SK-N-SH treated with all-trans-retinoic acid at 6 μM for 48 hours (cell line): Measurements from ENCODE around the gene ZC2HC1C.
A peak's percentile ranks its signal among the peaks of the same experiment; 100 is the strongest.

Source experiments
- ATAC-seq: fragments of 200-7000 bp; cut with Tn5 transposase; 3 replicates; pipeline ENCODE4 v1.9.1; 2020; ENCODE audit warnings: mild to moderate bottlenecking, moderate library complexity
- ARNTL ChIP-seq: fragments of 450-650 bp; formaldehyde crosslinking; IDR thresholded peaks from 2 replicates; pipeline ENCODE4 v1.5.0; 2020; ENCODE audit warnings: low read depth, mild to moderate bottlenecking, moderate library complexity, borderline replicate concordance
- BACH2 ChIP-seq: fragments of 250-450 bp; sonication (Bioruptor Pico); IDR thresholded peaks from 2 replicates; pipeline ENCODE4 v1.9.0; 2021; ENCODE audit warnings: mild to moderate bottlenecking, borderline replicate concordance
- CSDC2 ChIP-seq: fragments of 250-450 bp; sonication (Bioruptor Pico); IDR thresholded peaks from 2 replicates; pipeline ENCODE4 v1.5.0; 2020; ENCODE audit warnings: mild to moderate bottlenecking, moderate library complexity
- GLIS3 ChIP-seq: fragments of 250-450 bp; sonication (Bioruptor Pico); IDR thresholded peaks from 2 replicates; pipeline ENCODE4 v1.5.0; 2020; ENCODE audit warnings: mild to moderate bottlenecking, moderate library complexity
- ISL1 ChIP-seq: fragments of 250-450 bp; sonication (Bioruptor Pico); IDR thresholded peaks from 2 replicates; pipeline ENCODE4 v2.1.2; 2022; ENCODE audit warnings: mild to moderate bottlenecking, moderate library complexity
- PATZ1 ChIP-seq: fragments of 250-450 bp; sonication (Bioruptor Pico); IDR thresholded peaks from 2 replicates; pipeline ENCODE4 v1.8.0; 2020; ENCODE audit warnings: mild to moderate bottlenecking, moderate library complexity, borderline replicate concordance
- POU6F1 ChIP-seq: fragments of 250-450 bp; sonication (Bioruptor Pico); IDR thresholded peaks from 2 replicates; pipeline ENCODE4 v1.8.0; 2021; ENCODE audit warnings: low read depth, mild to moderate bottlenecking, moderate library complexity, borderline replicate concordance
- PPARA ChIP-seq: fragments of 250-450 bp; sonication (Bioruptor Pico); IDR thresholded peaks from 2 replicates; pipeline ENCODE4 v1.5.0; 2020; ENCODE audit warnings: mild to moderate bottlenecking, borderline replicate concordance
- SNAI2 ChIP-seq: fragments of 250-450 bp; sonication (Bioruptor Pico); IDR thresholded peaks from 2 replicates; pipeline ENCODE4 v1.5.0; 2020; ENCODE audit warnings: mild to moderate bottlenecking, moderate library complexity
- TOX ChIP-seq: fragments of 250-450 bp; sonication (Bioruptor Pico); IDR thresholded peaks from 2 replicates; pipeline ENCODE4 v1.8.0; 2021; ENCODE audit warnings: mild to moderate bottlenecking, moderate library complexity, borderline replicate concordance
- TSHZ2 ChIP-seq: fragments of 250-450 bp; sonication (Bioruptor Pico); IDR thresholded peaks from 2 replicates; pipeline ENCODE4 v1.5.0; 2020; ENCODE audit warnings: mild to moderate bottlenecking, moderate library complexity
- ZC3H10 ChIP-seq: fragments of 250-450 bp; sonication (Bioruptor Pico); IDR thresholded peaks from 2 replicates; pipeline ENCODE4 v1.5.1; 2021; ENCODE audit warnings: mild to moderate bottlenecking, moderate library complexity
- ZFP3 ChIP-seq: fragments of 250-450 bp; sonication (Bioruptor Pico); IDR thresholded peaks from 2 replicates; pipeline ENCODE4 v1.5.0; 2020; ENCODE audit warnings: mild to moderate bottlenecking, moderate library complexity
- ZFP30 ChIP-seq: fragments of 450-650 bp; formaldehyde crosslinking; IDR thresholded peaks from 2 replicates; pipeline ENCODE4 v1.5.0; 2022; ENCODE audit warnings: mild to moderate bottlenecking, moderate library complexity
- ZNF565 ChIP-seq: fragments of 450-650 bp; formaldehyde crosslinking; conservative IDR thresholded peaks from 2 replicates; pipeline ENCODE4 v1.5.0; 2020; ENCODE audit warnings: low read depth, mild to moderate bottlenecking, moderate library complexity
- ZNF8 ChIP-seq: fragments of 450-650 bp; formaldehyde crosslinking; IDR thresholded peaks from 2 replicates; pipeline ENCODE4 v1.5.0; 2020; ENCODE audit warnings: mild to moderate bottlenecking, moderate library complexity
- TF ChIP-seq, protein P1 (sequence below): fragments of 250-450 bp; sonication (Bioruptor Pico); IDR thresholded peaks from 2 replicates; pipeline ENCODE4 v1.5.1; 2020; ENCODE audit warnings: low read depth, mild to moderate bottlenecking, moderate library complexity
- TF ChIP-seq, protein P2 (sequence below): fragments of 250-450 bp; sonication (Bioruptor Pico); IDR thresholded peaks from 2 replicates; pipeline ENCODE4 v1.5.1; 2021; ENCODE audit warnings: mild to moderate bottlenecking, moderate library complexity

The ZC2HC1C gene

DNA sequence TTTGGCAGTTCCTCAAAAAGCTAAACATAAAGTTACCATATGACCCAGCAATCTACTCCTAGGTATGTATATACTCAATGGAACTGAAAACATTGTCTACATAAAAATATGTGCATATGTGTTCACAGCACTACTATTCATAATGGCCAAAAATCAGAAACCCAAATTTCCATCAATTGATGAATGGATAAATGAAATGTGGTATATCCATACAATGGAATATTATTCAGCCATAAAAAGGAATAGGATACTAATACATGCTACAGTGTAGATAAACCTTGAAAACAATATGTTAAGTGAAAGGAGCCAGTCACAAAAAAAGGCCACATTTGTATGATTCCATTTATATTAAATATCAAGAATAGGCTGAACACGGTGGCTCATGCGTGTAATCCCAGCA is 9.0 kb upstream of the ZC2HC1C start:
- TF ChIP-seq ZNF8 (CRISPR knock-in tag) (peak; percentile 100), POU6F1 (CRISPR knock-in tag) (no peak)
- ATAC-seq, result no peak

DNA sequence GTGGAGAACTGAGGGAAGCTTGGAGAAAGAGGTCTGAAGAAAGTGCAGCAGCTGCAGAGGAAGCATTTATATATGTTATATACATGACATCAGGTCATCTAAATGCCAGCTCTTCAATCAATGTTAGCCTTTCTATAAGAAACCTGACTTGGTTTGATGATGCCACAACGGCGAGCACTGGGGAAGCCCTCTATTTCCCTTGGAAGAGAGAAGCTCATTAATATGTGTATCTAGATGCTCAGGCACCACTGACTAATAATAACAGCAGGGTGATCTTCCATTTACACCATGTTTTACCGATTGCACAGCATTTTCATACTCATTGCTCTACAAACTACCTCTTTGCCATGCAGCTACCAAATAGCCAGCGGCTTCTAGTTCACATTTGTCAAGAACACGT is 6.4 kb upstream of the ZC2HC1C start:
- TF ChIP-seq ZNF8 (CRISPR knock-in tag), result no peak
- TF ChIP-seq, protein P1, sequence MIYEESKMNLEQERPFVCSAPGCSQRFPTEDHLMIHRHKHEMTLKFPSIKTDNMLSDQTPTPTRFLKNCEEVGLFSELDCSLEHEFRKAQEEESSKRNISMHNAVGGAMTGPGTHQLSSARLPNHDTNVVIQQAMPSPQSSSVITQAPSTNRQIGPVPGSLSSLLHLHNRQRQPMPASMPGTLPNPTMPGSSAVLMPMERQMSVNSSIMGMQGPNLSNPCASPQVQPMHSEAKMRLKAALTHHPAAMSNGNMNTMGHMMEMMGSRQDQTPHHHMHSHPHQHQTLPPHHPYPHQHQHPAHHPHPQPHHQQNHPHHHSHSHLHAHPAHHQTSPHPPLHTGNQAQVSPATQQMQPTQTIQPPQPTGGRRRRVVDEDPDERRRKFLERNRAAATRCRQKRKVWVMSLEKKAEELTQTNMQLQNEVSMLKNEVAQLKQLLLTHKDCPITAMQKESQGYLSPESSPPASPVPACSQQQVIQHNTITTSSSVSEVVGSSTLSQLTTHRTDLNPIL (CRISPR knock-in tag), result no peak
- no peak for TF ChIP-seq GLIS3
- ATAC-seq, result peak; percentile 14

DNA sequence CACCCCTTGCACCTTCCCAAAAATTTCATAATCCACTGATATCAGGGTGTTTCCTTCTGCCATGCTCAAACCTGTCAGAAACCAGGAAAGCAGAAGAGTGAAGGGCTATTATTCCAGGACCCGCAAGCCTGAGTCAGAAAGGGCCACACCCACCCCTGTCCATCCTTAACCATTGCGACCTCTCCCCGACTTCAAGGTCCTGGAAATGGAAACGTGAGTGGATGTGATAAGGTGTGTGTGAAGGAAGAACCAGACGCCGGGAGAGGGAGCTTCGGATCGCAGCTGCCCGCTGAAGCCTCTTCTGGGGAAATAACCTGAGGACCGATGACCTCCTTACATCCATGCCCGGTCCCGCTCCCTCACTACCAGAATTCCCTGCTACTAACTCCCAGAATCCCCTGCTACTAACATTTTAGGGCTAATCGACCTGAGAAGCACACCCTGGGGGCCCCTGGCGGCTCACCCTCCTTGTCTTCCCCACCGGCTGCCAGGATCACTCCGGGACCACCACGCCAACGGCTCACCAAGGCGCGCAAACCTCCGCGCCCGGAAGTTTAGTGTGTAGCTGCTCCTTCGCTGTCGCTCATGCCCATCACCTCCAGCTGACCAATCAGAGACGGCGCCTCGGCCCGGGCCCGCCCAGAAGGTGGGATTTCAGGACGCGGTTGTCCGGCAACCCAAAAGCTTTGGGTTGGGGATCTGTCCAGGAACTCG is 5.8 kb upstream of the ZC2HC1C start, which contains the start of gene ACYP1:
ACYP1 (minus strand) TSS at position 534 of the 714 bp plus-strand sequence; CDS start at position 63, 471 bp downstream.
- peak; percentile 90 for ATAC-seq
- TF ChIP-seq ARNTL (CRISPR knock-in tag) (no peak), PPARA (no peak), ZNF565 (CRISPR knock-in tag) (no peak), GLIS3 (no peak), SNAI2 (CRISPR knock-in tag) (no peak), PATZ1 (CRISPR knock-in tag) (no peak), ZC3H10 (CRISPR knock-in tag) (no peak), ISL1 (CRISPR knock-in tag) (no peak), ZNF8 (CRISPR knock-in tag) (no peak), POU6F1 (CRISPR knock-in tag) (no peak), TOX (CRISPR knock-in tag) (no peak), BACH2 (CRISPR knock-in tag) (no peak), ZFP3 (no peak), CSDC2 (no peak), TSHZ2 (CRISPR knock-in tag) (no peak), ZFP30 (no peak)
- TF ChIP-seq, protein P1 (CRISPR knock-in tag), result no peak
- TF ChIP-seq, protein P2, sequence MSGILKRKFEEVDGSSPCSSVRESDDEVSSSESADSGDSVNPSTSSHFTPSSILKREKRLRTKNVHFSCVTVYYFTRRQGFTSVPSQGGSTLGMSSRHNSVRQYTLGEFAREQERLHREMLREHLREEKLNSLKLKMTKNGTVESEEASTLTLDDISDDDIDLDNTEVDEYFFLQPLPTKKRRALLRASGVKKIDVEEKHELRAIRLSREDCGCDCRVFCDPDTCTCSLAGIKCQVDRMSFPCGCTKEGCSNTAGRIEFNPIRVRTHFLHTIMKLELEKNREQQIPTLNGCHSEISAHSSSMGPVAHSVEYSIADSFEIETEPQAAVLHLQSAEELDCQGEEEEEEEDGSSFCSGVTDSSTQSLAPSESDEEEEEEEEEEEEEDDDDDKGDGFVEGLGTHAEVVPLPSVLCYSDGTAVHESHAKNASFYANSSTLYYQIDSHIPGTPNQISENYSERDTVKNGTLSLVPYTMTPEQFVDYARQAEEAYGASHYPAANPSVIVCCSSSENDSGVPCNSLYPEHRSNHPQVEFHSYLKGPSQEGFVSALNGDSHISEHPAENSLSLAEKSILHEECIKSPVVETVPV, result no peak
